GM23338 (cell line): ENCODE results near the gene MRPL52.
"Not testable (repeated sequence)": the region's sequence is repeated elsewhere in the genome, so short reads cannot be mapped to it uniquely, and the experiment has no call there.

ENCODE experiments used
- CREB1 ChIP-seq: fragments of 250-450 bp; sonication (Bioruptor Pico); IDR thresholded peaks from 2 replicates; pipeline ENCODE4 v1.5.0; 2020; ENCODE audit warnings: low read depth, mild to moderate bottlenecking, moderate library complexity
- CTCF ChIP-seq, 2 experiments: fragments of 200-600 bp in 1 of 2; sonication (generic) in 1 of 2; conservative IDR thresholded peaks; 2 replicates each; pipeline versions ENCODE4 v1.5.1 to v1.6.1; 2016 to 2017; ENCODE audit warnings: antibody characterized with exemption in 2 of 2, low read depth in 2 of 2, mild to moderate bottlenecking in 2 of 2, moderate library complexity in 1 of 2
- ETS1 ChIP-seq: IDR thresholded peaks from 2 replicates; pipeline ENCODE4 v1.6.1; 2016; ENCODE audit warnings: antibody characterized with exemption
- EZH2 ChIP-seq: fragments of 200-600 bp; sonication (generic); IDR thresholded peaks from one replicate; pipeline ENCODE4 v1.8.0; 2017; ENCODE audit warnings: antibody characterized with exemption, mild to moderate bottlenecking, low read depth; ENCODE audit not compliant: unreplicated experiment
- EZH2phosphoT487 ChIP-seq: fragments of 200-600 bp; sonication (generic); IDR thresholded peaks from one replicate; pipeline ENCODE4 v1.8.1; 2018; ENCODE audit warnings: antibody characterized with exemption; ENCODE audit not compliant: unreplicated experiment
- POLR2AphosphoS5 ChIP-seq: IDR thresholded peaks from 2 replicates; pipeline ENCODE4 v1.6.1; 2016; ENCODE audit warnings: antibody characterized with exemption, low read depth
- REST ChIP-seq: IDR thresholded peaks from one replicate; pipeline ENCODE4 v1.6.1; 2018; ENCODE audit warnings: antibody characterized with exemption; ENCODE audit not compliant: unreplicated experiment
- ZNF114 ChIP-seq: fragments of 250-450 bp; sonication (Bioruptor Pico); IDR thresholded peaks from 2 replicates; pipeline ENCODE4 v1.5.0; 2020; ENCODE audit warnings: mild to moderate bottlenecking, moderate library complexity
- ZNF331 ChIP-seq: fragments of 250-450 bp; sonication (Bioruptor Pico); IDR thresholded peaks from 2 replicates; pipeline ENCODE4 v1.5.0; 2020; ENCODE audit warnings: low read depth, mild to moderate bottlenecking, moderate library complexity

- TF ChIP-seq CTCF (conservative IDR thresholded peaks at IDR 0.05; ENCODE audit: low read depth in 2 of 2); POLR2AphosphoS5; EZH2phosphoT487; EZH2; ZNF114 (CRISPR knock-in tag); CREB1 (CRISPR knock-in tag); ETS1; ZNF331; REST: not testable (repeated sequence)
These were observed 30.7 kb downstream of the MRPL52 start for GRCh38 chr14:22860377-22860776.
